ENCODE data around the gene RAB4A.

RAB4A gene

DNA sequence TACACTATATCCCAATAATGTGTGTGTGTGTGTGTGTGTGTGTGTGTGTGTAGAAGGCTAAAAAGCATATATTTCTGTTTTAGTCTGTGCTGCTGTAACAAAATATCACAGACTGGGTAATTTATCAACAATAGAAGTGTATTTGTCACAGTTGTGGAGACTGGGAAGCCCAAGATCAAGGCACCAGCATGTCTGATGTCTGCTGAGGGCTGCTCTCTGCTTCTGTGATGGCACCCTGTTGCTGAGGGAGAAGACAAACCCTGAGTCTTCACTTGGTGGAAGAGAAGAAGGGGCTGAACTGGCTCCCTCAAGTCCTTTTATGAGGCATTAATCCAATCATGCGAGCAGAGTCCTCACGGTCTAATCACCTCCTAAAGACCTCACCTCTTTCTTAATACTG lies 23.0 kb upstream of the RAB4A start:
- no peak for DNase-seq

GRCh38 chr1:229248821-229249817 lies 21.8 kb upstream of the RAB4A start:
- no peak for DNase-seq

GRCh38 chr1:229249854-229250644 lies 20.9 kb upstream of the RAB4A start:
- DNase-seq = peak; percentile 52

DNA sequence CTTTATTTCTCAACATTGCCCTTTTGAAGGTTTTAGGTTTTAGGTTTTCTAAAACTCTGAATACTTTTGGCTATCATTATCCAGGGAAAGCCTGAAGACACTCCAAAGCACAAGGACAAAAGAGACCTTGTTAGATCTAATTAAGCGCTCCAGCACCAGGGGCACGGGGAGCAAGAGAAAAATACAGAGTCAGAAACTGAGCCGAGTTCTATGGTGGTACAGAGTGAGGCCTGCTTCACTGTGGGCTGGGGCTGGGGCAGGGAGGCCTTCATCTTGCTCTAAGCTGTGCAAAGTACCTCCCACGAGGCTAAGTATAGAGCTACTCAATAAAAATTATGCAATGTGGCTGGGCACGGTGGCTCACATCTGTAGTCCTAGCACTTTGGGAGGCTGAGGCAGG lies 19.7 kb upstream of the RAB4A start:
- DNase-seq = no peak

- DNase-seq = no peak
Measured at GRCh38 chr1:229252228-229252984, 18.5 kb upstream of the RAB4A start.

GRCh38 chr1:229253151-229253974 lies 17.5 kb upstream of the RAB4A start:
- peak; percentile 57 for DNase-seq

- DNase-seq = peak; percentile 61
Measured at GRCh38 chr1:229254910-229255541, 15.9 kb upstream of the RAB4A start.

GRCh38 chr1:229258031-229258756 lies 12.7 kb upstream of the RAB4A start:
- peak; percentile 81 for DNase-seq

GRCh38 chr1:229258757-229259060 lies 12.2 kb upstream of the RAB4A start:
- no peak for DNase-seq

- DNase-seq = no peak
Measured at GRCh38 chr1:229260297-229260696, 10.6 kb upstream of the RAB4A start.

DNA sequence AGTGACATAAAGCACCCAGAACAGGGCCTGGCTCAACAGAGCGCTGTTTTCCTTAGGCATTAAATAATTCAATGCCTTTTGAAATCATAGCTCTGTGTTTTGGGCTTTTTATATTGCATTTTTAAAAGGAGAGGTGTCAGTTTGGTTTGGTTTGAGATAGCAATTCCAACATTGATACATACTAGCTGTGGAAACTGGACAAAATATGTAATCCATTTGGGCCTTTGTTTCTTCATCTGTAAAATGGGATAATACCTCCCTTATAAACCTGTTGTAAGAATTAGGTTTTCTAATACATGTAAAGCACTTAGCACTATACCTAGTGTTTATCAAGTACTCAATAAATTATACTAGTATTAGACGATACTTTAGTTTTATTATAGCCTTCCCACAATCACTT lies 8.7 kb upstream of the RAB4A start:
- no peak for DNase-seq

GRCh38 chr1:229263254-229263653 lies 7.7 kb upstream of the RAB4A start:
- DNase-seq = no peak

DNA sequence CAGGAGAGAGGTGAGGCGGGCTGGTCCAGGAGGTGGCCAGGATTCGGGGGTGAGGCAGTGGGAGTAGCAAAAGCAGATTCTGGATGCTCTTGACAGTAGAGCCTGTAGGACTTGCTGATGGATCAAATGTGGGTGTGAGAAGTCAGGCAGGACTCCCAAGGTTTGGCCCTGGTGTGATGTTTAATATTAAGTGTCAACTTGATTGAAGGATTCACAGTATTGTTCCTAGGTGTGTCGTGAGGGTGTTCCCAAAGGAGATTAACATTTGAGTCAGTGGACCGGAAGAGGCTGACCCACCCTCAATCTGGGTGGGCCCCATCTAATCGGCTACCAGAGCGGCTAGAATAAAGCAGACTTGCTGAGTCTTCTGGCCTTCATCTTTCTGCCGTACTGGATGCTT lies 6.8 kb upstream of the RAB4A start:
- no peak for DNase-seq

GRCh38 chr1:229264487-229264886 lies 6.4 kb upstream of the RAB4A start:
- no peak for DNase-seq

DNA sequence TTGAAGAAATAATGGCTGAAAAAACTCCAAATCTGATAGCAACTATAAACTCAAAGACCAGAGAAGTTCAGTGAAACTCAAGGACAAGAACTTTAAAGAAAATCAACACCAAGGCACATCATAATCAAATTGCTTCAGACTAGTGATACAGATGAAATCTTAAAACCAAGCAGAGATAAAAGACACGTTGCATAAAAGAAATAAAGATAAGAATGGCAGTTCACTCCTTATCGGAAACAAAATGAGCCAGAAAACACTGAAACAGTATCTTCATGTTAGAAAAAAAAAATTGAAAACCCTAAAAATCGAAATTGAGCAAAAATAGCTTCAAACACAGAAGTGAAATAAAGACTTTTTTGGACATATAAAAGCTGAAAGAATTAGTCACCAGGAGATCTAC lies 4.6 kb upstream of the RAB4A start:
- peak; percentile 64 for DNase-seq

GRCh38 chr1:229266832-229267500 lies 3.9 kb upstream of the RAB4A start:
- DNase-seq = no peak

- DNase-seq = no peak
Measured at GRCh38 chr1:229268505-229268904, 2.4 kb upstream of the RAB4A start.

DNA sequence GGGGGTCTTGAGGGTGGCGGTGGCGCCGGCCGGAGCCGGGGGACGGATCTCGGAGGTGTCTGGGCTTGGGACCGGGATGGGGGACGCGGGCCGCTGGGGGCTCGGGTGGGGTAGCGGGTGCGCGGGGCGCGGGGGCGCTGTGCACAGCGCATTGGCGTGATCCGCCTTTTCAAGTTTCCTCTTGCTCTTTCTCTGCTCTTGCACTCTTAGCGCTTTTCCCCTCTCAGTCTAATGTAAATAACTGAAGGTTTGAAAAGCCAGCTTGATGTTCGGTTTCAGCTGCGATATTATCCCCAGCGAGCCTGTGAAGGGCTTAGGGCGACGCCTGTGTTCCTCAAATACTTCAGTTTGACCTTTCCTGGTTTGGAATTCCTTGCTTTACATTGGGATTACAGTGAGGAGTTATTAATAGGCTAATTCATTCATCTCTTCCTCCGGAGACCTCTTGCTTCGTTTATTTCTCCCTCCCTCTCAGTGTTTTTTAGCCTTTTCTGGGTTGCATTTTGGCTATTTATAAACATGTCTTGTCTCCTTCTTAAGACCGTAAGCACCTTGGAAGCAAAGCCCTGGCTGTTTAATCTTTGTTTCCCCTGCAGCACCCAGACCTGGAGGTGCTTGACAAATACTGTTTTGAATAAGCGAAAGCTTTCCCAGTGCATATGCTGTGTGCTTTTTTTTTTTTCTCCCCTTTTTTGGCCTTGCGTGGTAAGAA lies 693 bp downstream of the RAB4A start:
- peak; percentile 71 for DNase-seq

DNA sequence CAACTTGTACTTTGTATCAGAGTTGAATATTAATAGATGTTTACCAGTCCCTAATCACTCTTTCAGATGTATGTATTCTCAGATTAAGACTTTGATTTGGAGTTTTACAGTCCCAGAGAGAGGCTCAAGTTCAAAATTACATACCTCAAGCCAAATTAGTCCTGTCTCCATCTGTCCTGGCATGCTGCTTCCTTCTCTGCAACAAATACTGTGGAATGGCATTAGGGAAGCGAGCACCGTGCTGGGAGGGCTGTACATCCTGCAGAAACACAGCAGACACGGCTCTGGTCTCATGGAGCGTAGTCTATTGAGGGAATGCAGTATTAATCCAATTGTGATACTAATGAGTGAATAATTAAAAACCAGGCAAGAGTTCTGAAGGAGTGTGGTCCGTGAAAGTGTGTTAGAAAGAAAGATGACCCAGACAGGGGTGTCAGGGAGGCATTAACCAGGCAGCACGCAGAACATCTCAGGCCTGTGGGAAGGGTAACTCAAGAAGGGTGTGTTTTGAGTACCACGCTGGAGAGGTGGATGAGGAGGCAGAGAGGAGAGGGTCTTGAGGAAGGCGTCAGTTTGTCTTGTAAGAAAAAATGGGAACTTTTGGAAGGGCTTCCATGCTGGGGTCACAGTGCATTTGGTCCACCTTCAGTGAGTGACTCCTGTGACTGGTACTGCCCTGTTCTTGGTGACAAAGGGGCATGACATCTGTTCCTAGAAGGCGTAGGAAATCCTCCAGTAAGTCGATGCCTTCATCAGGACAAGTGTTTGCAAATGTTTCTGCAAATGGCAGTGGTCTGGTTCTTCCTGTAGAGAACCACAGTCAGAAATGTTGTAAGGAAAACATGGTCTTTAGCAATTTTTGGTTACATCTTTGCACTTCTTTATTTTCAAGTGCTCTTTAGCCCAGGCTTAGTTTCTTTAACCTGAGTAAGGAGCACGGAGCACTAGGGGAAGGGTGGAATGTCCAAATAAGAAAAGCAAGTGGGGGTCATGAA lies 1.6 kb downstream of the RAB4A start:
- DNase-seq = no peak

Measured in OCI-M1 (cell line).